Mesenchymal stem cell (in vitro differentiated cells and primary cell): ENCODE measurements around the gene CUBN.

Experiments used
- DNase-seq: peaks from one replicate; pipeline ENCODE4 v3.0.0-alpha.2; 2013
- H2AFZ ChIP-seq: one replicate; pipeline ENCODE4 v1.6.1; 2013; ENCODE audit warnings: low read depth, mild to moderate bottlenecking, control low read depth, inconsistent platforms, low read length, moderate library complexity
- H2AK5ac ChIP-seq: 2 replicates; pipeline ENCODE4 v1.6.1; 2013; ENCODE audit warnings: low read length, moderate library complexity, mild to moderate bottlenecking, inconsistent platforms; ENCODE audit not compliant: severe bottlenecking
- H2BK120ac ChIP-seq: one replicate; pipeline ENCODE4 v1.6.1; 2013; ENCODE audit warnings: low read depth, mild to moderate bottlenecking, inconsistent platforms, low read length, moderate library complexity
- H2BK12ac ChIP-seq, 2 experiments: one replicate each; pipeline ENCODE4 v1.6.1; 2013; ENCODE audit warnings: inconsistent platforms in 2 of 2, low read length in 2 of 2, mild to moderate bottlenecking in 2 of 2, moderate library complexity in 2 of 2, control low read depth in 1 of 2
- H2BK15ac ChIP-seq: one replicate; pipeline ENCODE4 v1.6.1; 2013; ENCODE audit warnings: mild to moderate bottlenecking, low read depth, inconsistent platforms; ENCODE audit not compliant: poor library complexity, severe bottlenecking
- H2BK5ac ChIP-seq: 2 replicates; pipeline ENCODE4 v1.6.1; 2013; ENCODE audit warnings: low read depth, mild to moderate bottlenecking, low read length, control low read depth, inconsistent platforms; ENCODE audit not compliant: poor library complexity, severe bottlenecking
- H3K14ac ChIP-seq, 2 experiments: one replicate each; pipeline ENCODE4 v1.6.1; 2013; ENCODE audit warnings: inconsistent platforms in 2 of 2, low read length in 2 of 2, control low read depth in 1 of 2, mild to moderate bottlenecking in 1 of 2, moderate library complexity in 1 of 2
- H3K18ac ChIP-seq, 2 experiments: one replicate each; pipeline ENCODE4 v1.6.1; 2013; ENCODE audit warnings: inconsistent platforms in 2 of 2, low read length in 2 of 2, control low read depth in 1 of 2, low read depth in 1 of 2, mild to moderate bottlenecking in 1 of 2
- H3K23ac ChIP-seq, 2 experiments: one replicate each; pipeline ENCODE4 v1.6.1; 2013; ENCODE audit warnings: inconsistent platforms in 2 of 2, low read length in 2 of 2, mild to moderate bottlenecking in 2 of 2, moderate library complexity in 2 of 2, control low read depth in 1 of 2
- H3K27ac ChIP-seq: 2 replicates; pipeline ENCODE4 v1.5.1; 2013; ENCODE audit warnings: mild to moderate bottlenecking, moderate library complexity, low read length, control low read depth, inconsistent platforms; ENCODE audit not compliant: poor library complexity, severe bottlenecking
- H3K27me3 ChIP-seq, 2 experiments: 2 replicates each; pipeline versions ENCODE4 v1.6.1 to v1.7.0; 2013; ENCODE audit warnings: low read length in 2 of 2, mild to moderate bottlenecking in 2 of 2, moderate library complexity in 2 of 2, control low read depth in 1 of 2, inconsistent platforms in 1 of 2; ENCODE audit not compliant: control insufficient read depth in 1 of 2, insufficient read depth in 1 of 2
- H3K36me3 ChIP-seq, 2 experiments: 2 replicates each; pipeline versions ENCODE4 v1.6.1 to v1.7.0; 2013; ENCODE audit warnings: low read length in 2 of 2, control low read depth in 1 of 2, inconsistent platforms in 1 of 2, low read depth in 1 of 2, mild to moderate bottlenecking in 1 of 2; ENCODE audit not compliant: insufficient read depth in 2 of 2, control insufficient read depth in 1 of 2
- H3K4ac ChIP-seq, 2 experiments: one replicate each; pipeline ENCODE4 v1.6.1; 2013; ENCODE audit warnings: inconsistent platforms in 2 of 2, low read length in 2 of 2, mild to moderate bottlenecking in 2 of 2, moderate library complexity in 2 of 2, control low read depth in 1 of 2, low read depth in 1 of 2
- H3K4me1 ChIP-seq: 2 replicates; pipeline ENCODE4 v1.6.1; 2013; ENCODE audit warnings: low read depth, low read length, control low read depth; ENCODE audit not compliant: control insufficient read depth, insufficient read depth
- H3K4me2 ChIP-seq: 2 replicates; pipeline ENCODE4 v1.6.1; 2013; ENCODE audit warnings: low read length, mild to moderate bottlenecking, inconsistent platforms; ENCODE audit not compliant: poor library complexity, severe bottlenecking
- H3K4me3 ChIP-seq, 2 experiments: 2 replicates each; pipeline versions ENCODE4 v1.5.1 to v1.7.0; 2013; ENCODE audit warnings: low read length in 2 of 2, mild to moderate bottlenecking in 2 of 2, control low read depth in 1 of 2, low read depth in 1 of 2; ENCODE audit not compliant: insufficient read depth in 1 of 2
- H3K79me1 ChIP-seq: replicated peaks from 2 replicates; pipeline ENCODE4 v1.6.1; 2013; ENCODE audit warnings: mild to moderate bottlenecking, control low read depth, low read length, inconsistent platforms; ENCODE audit not compliant: poor library complexity, severe bottlenecking
- H3K9ac ChIP-seq: 2 replicates; pipeline ENCODE4 v1.7.0; 2013; ENCODE audit warnings: mild to moderate bottlenecking, low read length, moderate library complexity
- H3K9me3 ChIP-seq: 2 replicates; pipeline ENCODE4 v1.7.0; 2013; ENCODE audit warnings: mild to moderate bottlenecking, low read length; ENCODE audit not compliant: control insufficient read depth
- H4K8ac ChIP-seq: one replicate; pipeline ENCODE4 v1.6.1; 2013; ENCODE audit warnings: inconsistent platforms, mild to moderate bottlenecking, low read length, moderate library complexity
- H4K91ac ChIP-seq: one replicate; pipeline ENCODE4 v1.6.1; 2013; ENCODE audit warnings: mild to moderate bottlenecking, low read length, inconsistent platforms
- WGBS: methylation state at CpG from one replicate; pipeline ENCODE4 v1.1.7; 2013; ENCODE audit warnings: mixed read lengths; 5-methylcytosine and 5-hydroxymethylcytosine counted together

The CUBN gene

DNA sequence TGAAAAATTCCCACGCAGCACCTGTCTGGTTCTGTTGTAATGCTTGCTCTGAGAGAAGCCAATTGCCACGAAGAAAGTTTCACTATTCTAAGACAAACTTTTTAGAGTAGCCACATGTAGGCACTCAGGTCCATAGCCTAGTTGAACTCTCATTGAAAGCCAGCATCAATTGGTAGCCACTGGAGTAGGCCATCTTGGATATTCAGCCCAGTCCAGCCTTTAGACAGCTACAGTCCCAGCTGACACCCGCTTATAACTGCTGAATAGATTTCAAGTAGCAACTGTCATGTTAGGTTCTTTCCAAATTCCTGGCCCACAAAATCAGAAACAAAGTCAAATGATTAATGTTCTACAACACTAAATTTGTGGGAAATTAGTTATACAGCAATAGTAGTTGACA lies 31.6 kb downstream of the CUBN start:
- H2BK120ac ChIP-seq = no peak overlapping the region
- H2AK5ac ChIP-seq = no peak overlapping the region
- no peak overlapping the region for H3K4me2 ChIP-seq
- H3K27ac ChIP-seq = no peak overlapping the region
- no peaks in the 10 kb centered on the region for H3K36me3 ChIP-seq
- H2AFZ ChIP-seq = no peak overlapping the region
- no peak overlapping the region for H3K18ac ChIP-seq
- no peak overlapping the region for H2BK5ac ChIP-seq
- H3K14ac ChIP-seq = no peak overlapping the region
- no peak overlapping the region for H2BK12ac ChIP-seq
- no peak overlapping the region for H4K8ac ChIP-seq
- no peak overlapping the region for H2BK15ac ChIP-seq
- 97% methylated on average over 3 of the region's 3 CpGs for WGBS
- no peak overlapping the region for H3K4me3 ChIP-seq
- peaks cover 1% of the 10 kb centered on the region for H3K4me1 ChIP-seq
- H4K91ac ChIP-seq = no peak overlapping the region
- H3K23ac ChIP-seq = no peak overlapping the region
- no peaks in the 10 kb centered on the region for H3K27me3 ChIP-seq
- H3K9me3 ChIP-seq = peaks cover 20% of the 10 kb centered on the region
- no peak overlapping the region for H3K9ac ChIP-seq
- H3K4ac ChIP-seq = no peak overlapping the region
- DNase-seq = no peak
- H3K79me1 ChIP-seq = no peaks in the 10 kb centered on the region

DNA sequence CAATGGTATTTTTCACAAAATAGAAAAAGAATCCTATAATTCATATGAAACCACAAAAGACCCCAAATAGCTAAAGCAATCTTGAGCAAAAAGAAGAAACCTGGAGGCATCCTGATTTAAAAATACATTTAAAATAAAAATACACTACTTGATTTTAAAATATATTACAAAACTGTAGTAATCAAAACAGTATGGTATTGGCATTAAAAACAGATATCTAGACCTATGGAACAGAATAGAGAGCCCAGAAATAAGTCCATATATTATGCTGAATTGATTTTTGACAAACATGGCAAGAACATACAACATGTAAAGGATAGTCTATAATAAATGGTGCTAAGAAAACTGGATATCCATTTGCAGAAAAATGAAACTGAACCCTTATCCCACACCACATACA lies 34.8 kb downstream of the CUBN start:
- no peak overlapping the region for H2BK12ac ChIP-seq
- no peak overlapping the region for H4K8ac ChIP-seq
- H2BK15ac ChIP-seq = no peak overlapping the region
- H3K27ac ChIP-seq = no peak overlapping the region
- H3K14ac ChIP-seq = no peak overlapping the region
- H3K27me3 ChIP-seq = no peaks in the 10 kb centered on the region
- no peak overlapping the region for H2AFZ ChIP-seq
- H3K9me3 ChIP-seq = peaks cover 20% of the 10 kb centered on the region
- DNase-seq = no peak
- no peak overlapping the region for H3K23ac ChIP-seq
- no peaks in the 10 kb centered on the region for H3K79me1 ChIP-seq
- peak overlapping the region in 1 of 2 experiments; percentile 12 for H3K4me3 ChIP-seq
- no peak overlapping the region for H3K9ac ChIP-seq
- no peaks in the 10 kb centered on the region for H3K4me1 ChIP-seq
- H3K4ac ChIP-seq = no peak overlapping the region
- H3K36me3 ChIP-seq = no peaks in the 10 kb centered on the region
- no peak overlapping the region for H2BK120ac ChIP-seq
- H3K18ac ChIP-seq = no peak overlapping the region
- H4K91ac ChIP-seq = no peak overlapping the region
- no peak overlapping the region for H2AK5ac ChIP-seq
- H2BK5ac ChIP-seq = no peak overlapping the region
- H3K4me2 ChIP-seq = no peak overlapping the region

DNA sequence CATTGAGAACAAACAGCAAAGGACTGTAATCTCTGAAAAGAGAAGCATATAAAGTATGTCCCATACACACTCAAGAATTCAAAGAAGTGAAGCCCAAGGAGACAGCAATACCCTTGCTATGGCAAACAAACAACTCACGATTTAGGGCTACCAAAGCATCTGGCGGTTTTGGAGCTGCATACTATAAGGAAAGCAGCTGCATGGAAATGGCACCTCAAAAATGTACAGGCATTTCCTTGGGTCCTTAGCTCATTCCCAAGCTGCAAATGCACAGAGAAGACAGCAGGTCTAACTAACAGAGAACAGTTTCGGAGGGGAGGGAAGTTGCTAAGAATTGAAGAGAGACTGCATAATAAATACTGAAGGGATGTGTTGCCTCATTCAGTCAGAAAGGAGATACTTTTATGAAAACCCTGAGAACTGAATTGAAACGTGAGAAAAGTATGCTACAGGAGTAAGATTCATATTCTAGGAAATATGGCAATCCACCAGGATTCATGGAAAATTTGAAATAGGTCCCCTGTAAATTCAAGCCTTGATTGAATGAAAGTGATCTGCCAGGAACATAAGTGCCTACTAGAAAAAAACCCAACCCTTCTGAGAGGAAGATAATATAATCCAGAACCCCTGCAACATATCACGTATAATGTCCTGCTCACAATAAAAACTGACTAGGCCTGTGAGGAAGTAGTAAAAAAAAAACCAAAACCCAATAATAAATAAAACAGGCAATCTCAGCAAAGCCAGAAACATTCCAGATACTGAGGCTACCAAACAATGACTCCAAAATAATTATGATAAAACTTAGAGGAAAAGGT lies 36.4 kb downstream of the CUBN start:
- peak; percentile 43 for DNase-seq
- Histone ChIP-seq H3K18ac (no peak overlapping the region), H3K9ac (no peak overlapping the region), H3K14ac (no peak overlapping the region), H2AFZ (no peak overlapping the region), H3K4me3 (no peak overlapping the region), H3K36me3 (no peaks in the 10 kb centered on the region), H3K9me3 (peaks cover 20% of the 10 kb centered on the region), H3K4me1 (peaks cover 1% of the 10 kb centered on the region), H3K4ac (peak overlapping the region in 1 of 2 experiments; percentile 43), H3K4me2 (no peak overlapping the region), H2BK5ac (no peak overlapping the region), H2BK15ac (no peak overlapping the region), H2BK120ac (no peak overlapping the region), H3K27me3 (no peaks in the 10 kb centered on the region), H4K91ac (no peak overlapping the region), H3K23ac (no peak overlapping the region), H3K79me1 (no peaks in the 10 kb centered on the region), H4K8ac (no peak overlapping the region), H2BK12ac (no peak overlapping the region), H3K27ac (no peak overlapping the region), H2AK5ac (no peak overlapping the region)
- 27% methylated on average over 4 of the region's 5 CpGs for WGBS

DNA sequence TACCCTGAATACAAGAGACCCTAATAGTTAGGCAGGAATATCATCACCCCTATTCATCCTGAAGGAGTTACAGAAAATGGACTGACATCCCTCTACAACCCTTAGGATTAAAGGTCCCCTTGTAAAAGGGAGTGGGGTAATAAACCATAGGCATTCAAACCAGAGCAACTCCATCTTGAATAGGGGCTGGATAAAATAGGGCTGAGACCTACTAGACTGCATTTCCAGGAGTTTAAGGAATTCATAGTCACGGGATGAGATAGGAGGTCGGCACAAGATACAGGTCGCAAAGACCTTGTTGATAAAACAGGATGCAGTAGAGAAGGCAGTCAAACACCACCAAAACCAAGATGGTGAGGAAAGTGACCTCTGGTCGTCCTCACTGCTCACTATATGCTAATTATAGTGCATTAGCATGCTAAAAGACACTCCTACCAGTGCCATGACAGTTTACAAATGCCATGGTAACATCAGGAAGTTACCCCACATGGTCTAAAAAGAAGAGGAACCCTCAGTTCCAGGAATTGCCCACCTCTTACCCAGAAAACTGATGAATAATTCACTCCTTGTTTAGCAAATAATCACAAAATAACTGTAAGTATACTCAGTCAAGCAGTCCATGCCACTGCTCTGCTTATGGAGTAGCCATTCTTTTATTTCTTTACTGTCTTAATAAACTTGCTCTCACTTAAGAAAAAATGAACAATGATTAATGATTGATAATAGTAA lies 37.2 kb downstream of the CUBN start:
- peaks cover 20% of the 10 kb centered on the region for H3K9me3 ChIP-seq
- H2BK120ac ChIP-seq = no peak overlapping the region
- no peak overlapping the region for H2AK5ac ChIP-seq
- H3K18ac ChIP-seq = no peak overlapping the region
- no peak overlapping the region for H4K8ac ChIP-seq
- no peak overlapping the region for H4K91ac ChIP-seq
- no peak overlapping the region for H3K4me3 ChIP-seq
- H3K4me2 ChIP-seq = no peak overlapping the region
- no peaks in the 10 kb centered on the region for H3K27me3 ChIP-seq
- no peak overlapping the region for H3K23ac ChIP-seq
- 86% methylated on average over 4 of the region's 4 CpGs for WGBS
- H3K36me3 ChIP-seq = no peaks in the 10 kb centered on the region
- H2BK15ac ChIP-seq = no peak overlapping the region
- no peak overlapping the region for H2BK5ac ChIP-seq
- no peak overlapping the region for H3K9ac ChIP-seq
- H3K14ac ChIP-seq = no peak overlapping the region
- no peaks in the 10 kb centered on the region for H3K79me1 ChIP-seq
- H3K27ac ChIP-seq = no peak overlapping the region
- H3K4me1 ChIP-seq = peaks cover 1% of the 10 kb centered on the region
- H3K4ac ChIP-seq = no peak overlapping the region
- no peak overlapping the region for H2AFZ ChIP-seq
- DNase-seq = no peak
- peak overlapping the region in 1 of 2 experiments; percentile 47 for H2BK12ac ChIP-seq
